ENCODE data around the gene PEF1. TPM values are rescaled to one million over a fixed set of nuclear protein-coding genes. Genes with fewer than 3 reads are reported as not detected.

Gene PEF1
- polyA plus RNA-seq, 3 donors, result 27.8 to 67.3 (median 62.0) TPM

- 67 to 82% (median 71%) methylated on average over 16 of the region's 16 CpGs for WGBS, 3 donors
- H3K27ac ChIP-seq (ENCODE audit: low read depth, low read length), result no peak overlapping the region
Measured at GRCh38 chr1:31583082-31583994, 61.3 kb downstream of the PEF1 start.

DNA sequence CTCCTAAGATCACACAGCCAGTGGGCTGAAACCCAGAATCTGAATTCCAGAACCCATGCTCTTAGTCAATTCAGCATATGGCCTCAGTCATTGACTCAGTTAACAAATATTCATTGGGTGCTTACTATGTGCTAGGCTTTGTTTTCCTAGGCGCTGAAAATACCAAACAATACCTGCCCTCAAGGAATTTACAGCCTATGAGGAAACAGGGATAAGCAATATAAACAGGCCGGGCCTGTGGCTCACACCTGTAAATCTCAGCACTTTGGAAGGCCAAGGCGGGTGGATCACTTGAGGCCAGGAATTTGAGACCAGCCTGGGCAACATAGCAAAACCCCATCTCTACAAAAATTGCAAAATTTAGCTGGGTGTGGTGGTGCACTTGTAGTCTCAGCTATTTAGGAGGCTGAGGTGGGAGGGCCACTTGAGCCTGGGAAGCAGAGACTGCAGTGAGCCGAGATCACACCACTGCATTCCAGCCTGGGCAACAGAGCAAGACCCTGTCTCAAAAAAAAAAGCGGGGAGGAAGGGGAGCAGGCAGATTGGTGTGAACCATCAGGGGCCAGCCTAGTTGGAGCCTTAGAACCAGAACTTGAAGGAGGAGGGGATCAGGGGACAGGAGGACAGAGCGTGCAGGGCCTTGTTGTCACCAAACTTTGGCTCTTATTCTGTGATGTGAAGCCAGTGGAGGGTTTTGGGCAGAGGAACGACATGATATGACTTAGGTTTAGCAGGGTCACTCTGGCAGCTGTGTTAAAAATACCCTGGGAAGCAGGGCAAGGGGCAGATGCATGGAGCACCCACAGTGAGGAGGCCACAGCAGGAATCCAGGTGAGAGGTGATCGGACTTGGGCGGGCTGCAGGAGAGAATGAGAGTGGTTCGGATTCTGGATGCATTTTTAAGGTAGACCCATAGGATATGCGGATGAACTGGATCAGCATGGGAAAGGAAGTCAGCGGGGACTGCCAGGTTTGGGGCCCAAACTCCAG lies 62.6 kb downstream of the PEF1 start:
- H3K27ac ChIP-seq (ENCODE audit: low read depth, low read length), result no peak overlapping the region
- WGBS, 3 donors, result 71 to 84% (median 75%) methylated on average over 12 of the region's 12 CpGs

DNA sequence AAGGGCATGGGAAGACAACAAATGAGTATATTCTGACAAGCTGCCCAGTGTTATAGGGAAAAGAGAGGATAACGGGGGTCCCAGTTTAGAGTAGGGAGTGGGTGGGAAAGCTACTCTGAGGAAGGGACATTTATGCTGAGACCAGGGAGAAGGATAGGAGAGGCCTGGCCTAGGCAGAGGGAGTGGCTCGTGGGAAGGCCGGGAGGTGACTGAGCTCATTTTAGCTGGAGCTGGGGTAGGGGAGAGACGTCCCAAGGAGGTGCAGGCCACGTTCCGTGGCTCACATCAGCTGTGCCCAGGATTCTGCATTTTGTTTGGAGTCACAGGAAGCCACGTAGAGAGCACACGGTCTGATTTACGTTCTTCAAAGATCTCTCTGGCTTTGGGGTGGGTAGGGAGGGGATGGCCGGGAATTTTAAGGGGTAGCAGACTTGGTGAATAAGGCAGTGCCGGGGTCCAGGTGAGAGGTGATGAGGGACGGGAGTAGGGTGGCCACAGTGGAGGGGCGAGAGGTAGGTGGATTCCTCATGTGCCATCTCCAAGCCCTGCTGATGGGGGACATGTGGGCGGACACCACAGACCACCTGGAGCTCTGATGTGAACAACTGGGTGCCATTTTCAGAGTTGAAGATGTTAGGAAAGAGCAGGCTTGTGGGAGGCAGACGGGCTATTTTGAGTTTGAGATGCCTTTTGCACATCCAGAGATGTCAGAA lies 63.6 kb downstream of the PEF1 start:
- WGBS, 3 donors, result 69 to 85% (median 71%) methylated on average over 15 of the region's 15 CpGs
- no peak overlapping the region for H3K27ac ChIP-seq (ENCODE audit: low read depth, low read length)

GRCh38 chr1:31580513-31580870 lies 64.2 kb downstream of the PEF1 start:
- no peak overlapping the region for H3K27ac ChIP-seq (ENCODE audit: low read depth, low read length)
- WGBS, 3 donors, result 58 to 70% (median 63%) methylated on average over 5 of the region's 5 CpGs

Other genes with a start within 250 kb of the PEF1 start
- gene SERINC2, start 231.7 kb downstream of the PEF1 start, polyA plus RNA-seq, result 10 to 100 TPM in 1 of 3 donors, 1 to 10 TPM in 2; 3.8 to 12.6 (median 9.4) TPM
- 100 to 1,000 TPM in 2 of 3 donors, 10 to 100 TPM in 1; 33.7 to 190 (median 143) TPM for gene TINAGL1, start 68.4 kb downstream of the PEF1 start, polyA plus RNA-seq
- gene HCRTR1, start 27.2 kb downstream of the PEF1 start, polyA plus RNA-seq, result 1 to 10 TPM in 1 of 3 donors, under 1 TPM in 2; 0.08 to 1.3 (median 0.25) TPM
- gene COL16A1, start 59.1 kb upstream of the PEF1 start, polyA plus RNA-seq, result 10 to 100 TPM in 2 of 3 donors, 1 to 10 TPM in 1; 4.3 to 30.4 (median 19.0) TPM
- 1 to 10 TPM in 2 of 3 donors, under 1 TPM in 1; 0.21 to 5.0 (median 1.2) TPM for gene ADGRB2, start 119.5 kb upstream of the PEF1 start, polyA plus RNA-seq
- gene SPOCD1, start 171.1 kb upstream of the PEF1 start, polyA plus RNA-seq, result 1 to 10 TPM in 2 of 3 donors, under 1 TPM in 1; 0.18 to 6.8 (median 1.0) TPM